Subcutaneous adipose tissue (tissue), 4 donors: ENCODE measurements around the gene PRRT4. TPM values are rescaled to one million over a fixed set of nuclear protein-coding genes. Genes with fewer than 3 reads are reported as not detected.

Source experiments
- CTCF ChIP-seq: fragments of 450-650 bp; IDR thresholded peaks from one replicate; pipeline ENCODE4 v1.5.1; 2016; ENCODE audit warnings: low read depth, mild to moderate bottlenecking, control low read depth, antibody characterized with exemption, moderate library complexity
- total RNA-seq, 4 donors: library from RNA; depleted of rRNA; stranded (reverse); fragments of >200 nt; gene quantifications; one replicate each; pipeline ENCODE4 v1.1.0, GENCODE V29; 2016

PRRT4 gene
- total RNA-seq, 4 donors from 2014 or later, result 0.65 to 24.7 (median 2.9) TPM

GRCh38 chr7:128352153-128352537 lies 9.3 kb downstream of the PRRT4 start:
- no peak for TF ChIP-seq CTCF

DNA sequence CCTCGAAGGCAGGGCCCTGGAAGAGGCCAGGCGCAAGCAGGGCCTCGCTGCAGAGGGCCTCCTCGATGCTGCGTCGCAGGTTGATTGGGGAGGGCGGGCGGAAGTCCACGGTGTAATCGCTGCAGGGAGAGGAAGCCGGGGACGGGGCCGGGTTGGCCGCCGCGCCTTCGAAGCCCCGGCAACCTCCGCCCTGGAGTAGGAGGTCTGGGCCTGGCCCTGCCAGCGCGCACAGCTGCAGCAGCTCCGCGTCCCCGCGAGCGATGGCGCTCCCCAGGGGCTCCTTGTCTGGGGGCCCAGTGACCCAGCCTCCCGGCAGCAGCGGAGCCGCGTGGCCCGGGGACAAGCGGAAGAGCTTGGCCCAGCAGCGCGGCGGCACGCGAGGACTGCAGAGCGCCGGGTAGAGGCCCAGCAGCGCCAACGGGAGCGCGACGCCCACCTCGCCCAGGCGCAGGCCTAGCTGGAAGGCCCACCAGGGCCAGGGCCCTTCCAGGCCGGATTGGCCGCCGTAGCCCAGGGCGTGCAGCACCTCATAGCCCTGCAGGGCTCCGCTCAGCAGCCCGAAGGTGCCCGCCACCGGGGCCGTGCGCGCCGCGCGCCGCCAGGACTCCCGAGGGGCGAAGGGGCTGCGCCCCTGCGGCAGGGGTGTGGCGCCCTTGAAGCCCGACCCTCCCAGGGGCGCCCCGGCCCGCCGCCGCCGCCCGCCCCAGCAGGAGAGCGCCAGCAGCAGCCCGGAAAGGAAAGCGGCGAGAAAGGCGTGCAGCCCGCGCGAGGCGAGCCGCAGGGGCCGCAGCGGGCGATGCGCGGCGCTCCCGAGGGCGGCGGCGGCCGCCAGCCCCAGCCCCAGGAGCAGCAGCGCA lies 10.0 kb downstream of the PRRT4 start:
- no peak for TF ChIP-seq CTCF

- TF ChIP-seq CTCF, result no peak
These were observed 10.7 kb downstream of the PRRT4 start for GRCh38 chr7:128350708-128351295.

- no peak for TF ChIP-seq CTCF
These were observed 12.0 kb downstream of the PRRT4 start for GRCh38 chr7:128349466-128349825.

DNA sequence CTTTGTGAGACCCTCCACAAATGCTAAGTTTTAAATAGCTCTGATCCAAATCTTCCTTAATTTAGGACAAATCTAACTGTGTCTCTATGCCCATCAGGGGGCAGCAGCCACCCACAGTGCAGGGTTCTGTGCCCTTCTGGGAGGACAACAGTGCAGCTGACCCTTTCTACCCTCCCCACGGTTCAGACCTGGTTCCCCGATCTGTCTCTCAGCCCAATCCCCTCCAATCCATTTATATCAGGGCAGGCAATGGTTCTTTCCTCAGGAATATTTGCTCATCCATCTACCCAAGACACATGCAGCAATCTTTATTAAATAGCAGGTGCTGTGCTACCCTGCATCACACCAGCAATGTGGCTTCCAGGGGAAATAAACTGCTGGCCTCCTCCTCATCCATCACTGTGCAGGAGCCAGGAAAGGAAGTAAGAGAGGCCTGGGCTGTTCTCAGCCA lies 13.8 kb downstream of the PRRT4 start:
- no peak for TF ChIP-seq CTCF

DNA sequence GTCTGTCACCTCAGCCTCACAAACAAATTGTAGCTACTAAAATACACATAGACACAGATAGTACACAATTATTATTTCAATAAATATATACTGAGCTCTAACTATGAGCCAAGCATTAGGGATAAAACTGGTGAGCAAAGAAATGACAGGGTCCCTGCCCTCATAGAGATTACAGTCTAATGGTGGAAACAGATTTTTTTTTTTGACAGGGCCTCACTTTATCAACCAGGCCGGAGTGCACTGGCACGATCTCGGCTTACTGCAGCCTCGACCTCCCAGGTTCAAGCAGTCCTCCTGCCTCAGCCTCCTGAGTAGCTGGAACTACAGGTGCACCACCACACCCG lies 17.1 kb downstream of the PRRT4 start:
- TF ChIP-seq CTCF, result no peak

GRCh38 chr7:128343554-128344430 lies 17.7 kb downstream of the PRRT4 start, which contains the start of gene RBM28:
Gene RBM28 (minus strand): TSS chr7:128343908. CDS start chr7:128343793, 115 bp downstream.
- TF ChIP-seq CTCF, result no peak
